GM03348 (cell line): ENCODE results near the gene ANKRD55.
"Not testable (repeated sequence)": the region's sequence is repeated elsewhere in the genome, so short reads cannot be mapped to it uniquely, and the experiment has no call there.

Experiments
- DNase-seq: peaks from one replicate; pipeline ENCODE4 v3.0.0; 2012; ENCODE audit warnings: low spot score

Gene ANKRD55

DNA sequence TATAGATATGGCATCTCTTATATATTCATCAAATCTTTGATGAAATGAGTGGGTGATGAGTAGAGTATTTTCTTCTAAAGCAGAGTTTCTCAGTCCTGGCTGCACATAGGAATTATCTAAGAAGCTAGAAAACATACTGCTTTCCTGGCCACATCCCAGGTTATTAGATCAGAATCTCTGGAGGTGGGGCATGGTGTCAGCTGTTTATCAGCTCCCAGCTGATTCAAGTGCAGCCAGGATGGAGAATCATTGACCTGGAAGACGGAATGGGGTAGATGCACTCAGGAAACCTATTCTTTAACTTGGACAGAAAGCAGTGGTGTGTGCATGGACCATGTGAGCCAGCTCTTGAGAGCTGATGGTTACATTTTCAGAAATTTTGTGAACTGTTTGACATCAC, 130.2 kb downstream of the ANKRD55 start:
- no peak for DNase-seq

DNA sequence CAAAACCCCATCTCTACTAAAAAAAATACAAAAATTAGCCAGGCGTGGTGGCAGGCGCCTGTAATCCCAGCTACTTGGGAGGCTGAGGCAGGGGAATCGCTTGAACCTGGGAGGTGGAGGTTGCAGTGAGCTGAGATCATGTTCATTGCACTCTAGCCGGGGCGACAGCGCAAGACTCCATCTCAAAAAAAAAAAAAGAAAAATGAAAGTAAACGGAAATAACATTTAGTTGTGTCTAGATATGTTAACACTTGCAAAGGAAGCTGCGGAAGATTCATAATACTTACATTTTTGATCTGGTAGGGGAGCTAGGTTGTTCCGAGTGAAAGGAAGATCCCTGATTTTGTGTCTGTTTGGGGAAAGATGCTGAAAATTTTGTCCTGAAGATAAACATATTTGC, 130.9 kb downstream of the ANKRD55 start:
- DNase-seq = not testable (repeated sequence)

DNA sequence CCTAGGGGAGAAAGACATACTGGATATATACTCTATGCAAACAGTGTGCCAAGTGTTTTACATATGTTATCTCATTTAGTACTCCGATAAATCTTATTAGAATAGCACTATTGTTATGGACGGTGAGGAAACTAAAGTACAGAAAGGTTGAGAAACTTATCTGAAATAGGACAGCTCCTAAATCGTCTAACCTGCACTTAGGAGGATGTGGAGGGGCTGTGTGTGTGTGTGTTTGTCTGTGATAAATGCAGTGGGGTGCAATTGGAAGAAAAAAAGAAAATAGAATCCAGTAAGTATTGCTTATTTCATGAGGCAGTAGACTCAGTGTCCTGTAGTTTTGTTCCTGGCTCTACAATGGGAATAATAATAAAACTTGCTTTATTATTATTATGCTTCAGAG, 131.9 kb downstream of the ANKRD55 start:
- no peak for DNase-seq

DNA sequence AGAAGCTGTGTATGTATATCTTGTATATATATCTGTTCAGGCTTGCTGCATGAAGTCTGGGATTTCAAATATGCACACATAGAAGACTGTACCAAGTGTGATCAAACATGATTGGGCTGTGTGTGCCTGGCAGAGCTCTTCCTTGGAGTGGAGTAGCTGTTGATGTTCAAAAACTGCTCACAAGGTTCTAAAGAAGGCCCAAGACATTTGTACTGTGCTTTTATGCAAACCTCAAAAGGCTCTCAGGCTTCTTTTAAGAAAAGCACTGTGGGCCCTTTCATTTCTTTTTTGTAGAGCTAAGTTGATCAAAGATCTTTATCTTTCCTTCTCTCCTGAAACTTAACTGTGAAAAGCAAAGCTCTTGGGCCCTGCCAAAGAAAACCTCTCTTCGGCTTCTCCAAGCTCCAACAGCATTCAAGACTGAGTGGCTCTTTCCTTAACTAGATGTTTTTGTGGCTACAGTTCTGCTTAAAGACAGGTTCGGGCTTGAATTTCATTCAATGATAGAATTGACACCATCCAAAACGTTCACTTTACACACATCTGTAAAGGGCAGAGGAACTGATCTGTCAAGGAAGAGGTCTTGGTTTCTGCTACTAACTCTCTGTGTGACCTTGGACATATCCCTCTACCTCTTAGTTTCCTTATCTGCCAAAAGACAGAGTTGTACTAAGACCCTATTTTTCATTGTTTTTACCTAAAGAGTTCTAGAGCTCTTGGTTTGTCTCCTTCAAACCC, 132.5 kb downstream of the ANKRD55 start:
- DNase-seq = no peak

DNA sequence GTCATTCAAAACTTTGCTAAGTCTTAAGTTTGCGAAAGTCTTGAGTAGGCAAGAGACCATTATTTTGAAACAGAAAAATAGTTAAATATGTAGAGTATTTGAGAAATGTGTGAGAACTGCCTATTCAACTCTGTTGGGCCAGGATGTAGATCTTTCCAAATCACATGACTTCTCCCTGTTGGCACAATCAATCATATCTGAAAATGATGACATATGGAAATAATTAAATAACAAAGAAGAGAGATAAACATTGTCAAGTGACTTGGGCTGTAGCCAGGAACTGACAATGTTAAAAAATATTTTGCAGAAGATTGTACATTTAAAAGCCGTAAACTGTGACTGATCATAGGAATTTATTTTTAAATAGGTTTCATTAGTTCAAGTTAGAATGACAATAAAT, 133.8 kb downstream of the ANKRD55 start:
- peak; percentile 78 for DNase-seq

DNA sequence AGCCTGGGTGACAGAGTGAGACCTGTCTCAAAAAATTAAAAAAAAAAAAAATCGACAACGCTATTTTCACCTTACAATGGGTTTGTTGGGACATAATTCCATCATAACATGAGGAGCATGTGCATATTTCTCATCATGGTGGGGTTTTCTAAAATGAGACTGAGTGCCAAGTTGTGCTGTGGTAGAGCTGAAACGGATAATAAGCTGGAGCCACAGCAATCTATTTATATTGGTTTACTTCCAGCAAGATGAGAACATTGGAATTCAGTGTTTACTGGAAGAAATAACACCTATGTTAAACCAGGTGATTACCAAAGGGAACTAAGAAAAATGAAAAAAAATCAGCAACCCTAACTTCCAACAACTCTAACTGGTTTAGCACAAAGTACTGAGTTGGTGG, 136.1 kb downstream of the ANKRD55 start:
- DNase-seq = no peak

DNA sequence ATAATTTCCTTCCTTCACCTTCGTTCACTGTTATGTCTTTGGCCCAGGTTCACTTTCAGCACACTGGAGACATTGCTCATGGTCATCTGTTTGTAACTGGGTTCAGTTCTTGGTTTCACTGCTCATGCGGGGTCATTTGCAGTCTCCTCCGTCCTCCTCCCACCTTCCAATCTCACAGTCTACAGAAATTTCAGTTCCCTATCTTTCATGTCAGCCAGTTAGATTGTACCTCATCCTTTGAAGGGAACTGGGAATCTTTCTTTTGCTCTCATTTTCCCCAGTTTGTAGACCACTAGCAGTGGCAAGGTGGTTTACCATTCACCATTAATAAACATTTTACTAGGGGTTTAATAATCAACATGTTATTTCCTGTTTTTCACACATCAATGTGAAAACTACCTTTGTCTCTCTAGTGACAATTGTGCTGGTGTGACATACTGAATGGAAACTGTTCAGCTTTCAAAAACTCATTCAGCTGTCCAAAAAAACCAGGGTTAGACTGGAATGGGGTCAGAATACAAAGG, 137.5 kb downstream of the ANKRD55 start:
- no peak for DNase-seq

DNA sequence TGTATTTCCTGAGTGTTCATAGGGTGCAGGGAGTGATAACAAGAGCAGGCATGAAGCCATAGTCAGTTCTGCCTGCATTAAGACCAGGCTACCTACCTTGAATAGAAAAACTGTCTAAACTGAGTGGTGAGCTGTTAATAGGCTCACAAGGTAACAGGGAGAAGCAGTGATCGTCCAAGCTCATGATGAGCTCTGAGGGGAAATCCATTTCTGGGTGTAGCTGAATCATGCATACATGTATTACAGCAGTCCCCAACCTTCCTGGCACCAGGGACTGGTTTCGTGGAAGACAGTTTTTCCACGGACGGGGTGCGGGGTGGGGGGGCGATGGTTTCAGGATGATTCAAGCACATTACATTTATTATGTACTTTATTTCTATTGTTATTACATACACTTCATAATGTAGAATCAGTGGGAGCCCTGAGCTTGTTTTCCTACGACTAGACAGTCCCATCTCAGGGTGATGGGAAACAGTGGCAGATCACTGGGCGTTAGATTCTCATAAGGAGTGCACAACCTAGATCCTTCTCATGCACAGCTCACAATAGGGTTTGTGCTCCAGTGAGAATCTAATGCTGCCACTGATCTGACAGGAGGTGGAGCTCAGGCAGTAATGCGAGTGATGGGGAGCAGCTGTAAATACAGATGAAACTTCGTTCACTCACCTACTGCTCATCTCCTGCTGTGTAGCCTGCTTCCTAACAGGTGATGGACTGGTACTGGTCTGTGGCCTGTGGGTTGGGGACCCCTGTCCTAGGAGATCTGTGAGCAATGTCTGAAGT, 138.4 kb downstream of the ANKRD55 start:
- DNase-seq = no peak

DNA sequence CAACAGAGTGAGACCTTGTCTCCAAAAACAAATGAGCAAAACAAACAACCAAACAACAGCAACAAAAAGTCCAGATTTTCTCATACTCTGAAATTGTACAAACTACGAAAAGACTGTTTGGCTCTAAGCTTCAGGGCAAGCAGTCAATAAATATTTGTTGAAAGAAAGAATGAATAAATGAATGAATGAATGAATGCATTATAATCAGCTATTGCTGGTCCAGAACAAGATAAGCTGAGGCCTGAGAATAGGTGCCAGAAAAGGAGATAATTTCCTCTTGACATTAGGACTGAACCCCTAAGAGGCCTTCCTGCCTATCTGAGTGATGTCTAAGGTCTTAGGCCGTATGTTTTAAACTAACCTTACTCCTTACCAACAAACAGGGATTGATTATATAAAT, 139.2 kb downstream of the ANKRD55 start:
- no peak for DNase-seq

DNA sequence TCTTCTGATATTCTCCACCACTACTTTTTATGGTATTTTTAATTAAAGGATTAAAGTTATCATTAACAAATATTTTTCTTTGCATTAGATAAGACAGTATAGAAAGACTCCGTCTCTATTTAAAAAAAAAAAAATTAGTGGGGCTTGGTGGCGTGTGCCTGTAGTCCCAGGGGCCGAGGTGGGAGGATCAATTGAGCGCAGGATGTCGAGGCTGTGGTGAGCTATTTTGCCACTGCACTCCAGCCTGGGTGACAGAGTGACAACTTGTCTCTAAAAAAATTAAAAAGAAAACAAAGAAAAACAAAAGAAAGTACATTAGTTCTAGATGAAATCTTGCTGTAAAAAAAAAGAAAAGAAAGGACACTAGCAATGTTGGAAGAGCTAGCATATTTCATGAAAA, 141.0 kb downstream of the ANKRD55 start:
- no peak for DNase-seq

DNA sequence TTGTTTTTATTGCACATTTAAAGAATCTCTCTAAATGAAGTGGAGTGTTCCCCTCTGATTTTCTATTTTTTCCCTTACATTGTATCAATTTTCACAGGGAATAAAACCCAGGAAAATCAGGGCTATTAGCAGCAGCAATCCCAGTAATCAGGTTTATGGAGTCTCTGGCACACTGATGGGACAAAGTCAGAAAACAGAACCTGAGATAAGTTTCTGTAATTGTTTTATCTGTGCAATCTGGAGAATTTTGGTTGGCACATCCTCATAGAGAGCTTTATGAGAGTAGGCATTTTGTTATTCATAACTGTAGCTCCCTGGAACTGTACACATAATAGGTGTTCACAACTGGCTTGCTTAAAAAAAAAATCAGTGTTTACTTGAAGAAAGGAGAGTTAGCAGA, 141.5 kb downstream of the ANKRD55 start:
- no peak for DNase-seq

DNA sequence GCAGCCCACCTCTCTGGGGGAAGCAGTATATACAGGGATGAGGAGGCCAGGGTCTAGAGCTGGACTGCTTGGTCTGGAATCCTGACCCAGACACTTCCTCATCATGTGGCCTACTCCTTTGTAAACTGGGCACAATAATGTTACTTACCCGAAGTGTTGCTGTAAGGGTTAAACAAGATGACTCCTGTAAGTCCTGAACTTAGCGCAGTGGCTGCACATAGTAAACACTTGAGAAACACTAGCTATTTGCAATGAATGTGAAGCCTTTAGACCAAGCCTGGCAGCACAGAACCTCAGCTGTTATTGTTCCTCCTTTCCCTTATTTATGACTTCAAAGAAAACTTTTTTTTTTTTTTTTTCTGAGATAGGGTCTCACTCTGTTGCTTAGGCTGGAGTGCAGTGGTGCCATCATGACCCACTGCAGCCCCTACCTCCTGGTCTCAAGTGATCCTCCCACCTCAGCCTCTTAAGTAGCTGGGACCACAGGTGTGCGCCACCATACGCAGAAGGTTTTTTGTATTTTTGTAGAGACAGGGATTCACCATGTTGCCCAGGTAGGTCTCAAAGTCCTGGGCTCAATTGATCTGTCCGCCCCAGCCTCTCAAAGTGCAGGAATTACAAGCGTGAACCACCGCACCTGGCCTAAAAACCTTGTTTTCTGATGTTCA, 142.2 kb downstream of the ANKRD55 start:
- DNase-seq = no peak

DNA sequence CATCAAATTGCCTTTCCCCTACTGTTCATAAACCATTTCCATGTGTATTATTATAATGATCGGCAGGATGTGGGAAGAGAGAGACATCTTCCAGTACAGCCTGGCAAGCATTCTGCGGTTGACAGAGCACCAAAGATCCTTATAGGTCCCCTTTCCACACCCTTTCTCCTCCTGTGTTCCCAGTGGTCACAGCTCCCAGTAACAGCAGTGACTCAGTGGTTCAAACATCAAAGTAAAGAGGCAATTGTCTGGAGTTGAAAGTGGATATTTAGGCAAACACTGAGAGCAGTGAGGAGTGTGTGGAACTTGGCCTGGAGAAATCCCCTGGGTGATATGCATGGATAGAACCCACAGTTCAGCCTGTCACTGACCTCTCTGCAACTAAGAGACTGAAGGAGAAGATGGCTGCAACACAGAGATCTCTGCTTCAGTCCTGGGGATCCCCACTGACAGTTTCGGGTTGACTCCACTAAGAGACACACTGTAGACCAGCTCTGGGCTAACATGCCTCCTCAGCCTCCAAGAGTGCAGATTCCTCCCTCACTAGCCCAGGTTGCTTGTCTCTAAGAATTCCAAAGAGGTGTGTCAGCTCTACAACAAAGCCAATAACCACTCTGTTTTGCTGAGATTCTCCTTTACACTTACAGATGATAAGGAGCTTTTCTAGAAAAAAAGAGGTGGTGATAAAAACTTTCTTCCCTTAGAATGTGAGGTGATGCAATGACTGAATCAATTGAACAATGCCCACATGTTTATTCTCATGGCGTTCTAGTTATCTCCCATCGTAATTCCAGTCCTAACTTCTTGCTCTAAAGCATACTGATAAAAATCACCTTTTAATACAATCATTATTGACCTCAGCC, 143.9 kb downstream of the ANKRD55 start:
- peak; percentile 67 for DNase-seq

DNA sequence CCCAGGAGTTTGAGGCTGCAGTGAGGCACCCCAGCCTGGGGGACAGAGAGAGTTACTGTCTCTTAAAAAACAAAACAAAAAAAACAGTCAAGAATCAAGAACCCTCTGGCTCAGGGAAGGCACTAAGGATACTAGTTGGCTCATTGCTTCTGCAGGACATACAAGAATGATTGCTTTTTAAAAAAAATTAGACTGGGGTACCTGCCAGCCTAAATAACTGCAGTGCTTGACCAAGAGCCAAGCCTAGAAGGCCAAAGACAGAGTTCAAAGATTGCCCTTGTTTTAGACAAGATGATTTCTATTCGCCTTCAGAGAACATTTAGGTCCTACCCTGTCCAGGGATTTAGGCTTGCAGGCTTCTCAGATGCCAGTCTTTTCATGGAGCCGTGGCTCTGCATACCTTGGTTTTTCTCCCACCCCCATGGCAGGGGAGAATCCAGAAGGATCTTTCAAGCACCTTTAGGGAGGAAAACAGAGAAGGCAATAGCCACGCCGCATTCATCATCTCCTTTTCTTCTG, 144.6 kb downstream of the ANKRD55 start:
- no peak for DNase-seq

DNA sequence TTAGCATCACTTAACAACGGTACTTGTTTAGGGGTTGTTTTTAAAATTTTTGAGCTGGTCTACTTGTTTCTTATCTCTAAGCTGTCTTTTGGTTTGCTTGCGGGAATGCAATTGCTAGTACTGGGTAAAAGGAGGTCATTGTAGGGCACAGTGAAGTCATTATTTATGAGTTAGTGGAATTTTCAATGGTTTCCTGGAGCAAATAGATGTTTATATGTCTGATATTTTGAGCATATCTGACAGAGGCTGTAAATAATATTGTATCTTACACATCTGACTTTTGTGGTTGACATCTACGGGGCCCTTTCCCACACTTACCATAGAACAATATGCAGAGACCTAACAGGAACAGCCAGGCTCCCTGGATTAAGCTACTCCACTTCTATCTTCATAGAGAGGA, 147.9 kb downstream of the ANKRD55 start:
- no peak for DNase-seq

DNA sequence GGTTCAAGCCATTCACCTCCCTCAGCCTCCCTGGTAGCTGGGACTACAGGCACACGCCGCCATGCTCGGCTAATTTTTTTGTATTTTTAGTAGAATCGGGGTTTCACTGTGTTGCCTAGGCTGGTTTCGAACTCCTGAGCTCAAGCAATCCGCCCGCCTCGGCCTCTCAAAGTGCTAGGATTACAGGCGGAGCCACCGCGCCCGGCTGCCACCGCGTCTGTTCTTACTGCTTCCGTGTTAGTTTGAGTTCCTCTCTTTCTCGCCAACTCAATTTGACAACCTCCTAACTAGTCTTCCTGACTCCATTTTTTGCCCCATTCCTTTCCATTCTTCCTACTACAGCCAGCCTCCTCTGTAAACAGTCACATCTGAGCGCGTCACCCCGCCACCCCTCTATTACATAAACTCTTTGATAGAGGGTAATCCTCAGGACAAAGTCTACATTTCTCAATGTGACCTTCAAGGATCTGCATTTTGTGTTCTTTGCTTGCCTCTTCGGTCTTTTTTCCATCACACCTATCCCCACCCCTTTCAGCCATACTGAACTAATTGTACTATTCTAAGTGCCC, 149.8 kb downstream of the ANKRD55 start:
- no peak for DNase-seq

DNA sequence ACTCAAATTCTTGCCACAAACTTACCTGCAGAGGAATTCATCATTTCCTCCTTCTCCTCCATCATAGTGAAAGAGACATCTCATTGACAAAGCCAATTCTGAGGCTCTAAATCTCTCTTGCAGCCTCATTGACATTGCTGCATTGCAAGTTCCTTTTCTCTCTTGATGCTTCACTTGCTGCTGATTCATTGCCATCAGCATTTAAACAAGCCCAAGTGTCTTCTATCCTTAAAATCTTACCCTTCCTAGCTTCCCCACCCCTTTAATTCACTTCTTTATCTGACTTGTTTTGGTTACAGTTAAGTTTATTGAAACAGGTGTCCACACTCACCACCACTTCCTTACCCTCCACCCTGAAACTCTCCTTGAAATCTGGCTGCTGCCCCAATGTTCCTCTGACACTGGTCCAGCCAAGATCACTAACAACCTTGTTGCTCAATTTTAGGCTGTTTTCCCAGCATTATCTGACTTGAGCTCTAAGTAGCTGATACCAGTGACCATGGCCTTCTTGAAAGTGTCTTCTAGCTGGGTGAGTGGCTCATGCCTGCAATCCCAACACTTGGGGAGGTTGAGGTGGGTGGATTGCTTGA, 152.0 kb downstream of the ANKRD55 start:
- DNase-seq = not testable (repeated sequence)

DNA sequence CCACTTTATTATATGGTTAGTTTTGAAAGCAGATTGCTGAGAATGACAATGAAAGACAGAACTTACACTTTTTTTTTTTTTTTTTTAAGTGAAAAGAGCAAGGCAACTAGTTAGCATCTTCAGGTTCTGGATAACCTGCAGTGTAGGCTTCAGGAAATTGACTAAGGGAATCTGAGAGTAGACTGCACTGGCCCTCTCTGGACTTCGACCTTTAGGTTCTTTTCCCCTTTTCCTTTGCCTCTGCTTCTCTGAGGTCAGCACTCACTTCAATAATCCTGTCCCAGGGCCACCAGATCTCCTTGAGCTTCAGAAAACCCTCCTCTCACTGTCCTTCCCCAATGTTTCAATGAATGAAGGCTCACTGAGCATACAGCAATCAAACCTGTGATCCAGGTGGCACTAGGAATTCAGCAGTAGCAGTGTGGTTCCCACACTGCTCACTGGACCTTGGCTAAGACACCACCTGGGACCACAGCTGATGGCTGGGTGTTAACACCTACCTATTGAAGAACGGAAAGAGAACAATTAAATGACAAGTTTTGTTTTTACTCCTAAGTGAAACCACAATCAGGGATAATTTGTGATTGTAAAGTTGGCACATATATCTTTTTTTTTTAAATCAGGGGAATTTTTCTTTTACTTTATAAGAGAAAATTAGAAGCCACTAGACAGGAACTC, 152.6 kb downstream of the ANKRD55 start:
- no peak for DNase-seq

DNA sequence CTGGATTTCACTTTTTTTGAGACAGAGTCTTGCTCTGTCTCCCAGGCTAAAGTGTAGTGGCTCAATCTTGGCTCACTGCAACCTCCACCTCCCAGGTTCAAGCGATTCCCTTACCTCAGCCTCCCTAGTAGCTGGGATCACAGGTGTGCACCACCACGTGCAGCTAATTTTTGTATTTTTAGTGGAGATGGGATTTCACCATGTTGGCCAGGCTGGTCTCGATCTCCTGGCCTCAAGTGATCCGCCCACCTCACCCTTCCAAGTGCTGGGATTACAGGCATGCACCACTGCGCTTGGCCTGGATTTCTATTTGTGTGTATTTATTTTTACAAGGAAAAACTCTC, 154.0 kb downstream of the ANKRD55 start:
- DNase-seq = not testable (repeated sequence)
